HepG2 (cell line): Measurements from ENCODE around the gene ATP8B4. TPM values are rescaled to one million over a fixed set of nuclear protein-coding genes. Genes with fewer than 3 reads are reported as not detected.

ENCODE experiments used
- ATAC-seq: fragments of 200-7000 bp; cut with Tn5 transposase; 3 replicates; pipeline ENCODE4 v1.9.1; 2020; ENCODE audit warnings: mild to moderate bottlenecking, moderate library complexity
- BruUV-seq: library from RNA; stranded (reverse); fragments of 400-500 nt; replicated peaks from 2 replicates; lab custom pipeline; 2021; lab: Mats Ljungman, UMichigan
- CTCF ChIA-PET: fragments of 300-600 bp; formaldehyde crosslinking; extraction: SDS; loops from one replicate; lab custom pipeline; 2021; ENCODE audit warnings: low total read pairs, inconsistent platforms, low intra/inter-chr PET ratio; lab: Yijun Ruan, JAX
- POLR2A ChIA-PET: fragments of 350-600 bp; sonication (Branson Sonifier 250); formaldehyde crosslinking; loops from one replicate; lab custom pipeline; 2020; ENCODE audit warnings: antibody characterized with exemption, inconsistent platforms; lab: Yijun Ruan, JAX
- DNase-seq: peaks from one replicate; pipeline ENCODE4 v3.0.0-alpha.2; 2015; ENCODE audit warnings: low spot score
- FAIRE-seq: peaks from 3 replicates; lab custom pipeline; 2011; peaks lifted over from hg19 to GRCh38; lab: Jason Lieb, UNC
- H2AFZ ChIP-seq: one replicate; pipeline ENCODE4 v1.6.1; 2011; ENCODE audit warnings: low read length, inconsistent platforms
- H3K27ac ChIP-seq: fragments of 300-600 bp; 3 replicates; pipeline ENCODE4 v1.8.0; 2011; ENCODE audit warnings: mixed run types, mild to moderate bottlenecking, mixed read lengths, low read length, inconsistent platforms; ENCODE audit not compliant: insufficient read depth; ENCODE audit errors: extremely low read length
- H3K27me3 ChIP-seq, 2 experiments: fragments of 200-600 bp in 1 of 2; 2 replicates in 1 of 2; 3 replicates in 1 of 2; pipeline versions ENCODE4 v1.6.0 to v1.8.0; 2011; ENCODE audit warnings: low read length in 2 of 2, mild to moderate bottlenecking in 2 of 2, moderate library complexity in 2 of 2, inconsistent platforms in 1 of 2; ENCODE audit not compliant: insufficient read depth in 2 of 2, control insufficient read depth in 1 of 2
- H3K36me3 ChIP-seq, 2 experiments: fragments of 200-600 bp in 1 of 2; replicated peaks in 1 of 2; 2 replicates in 1 of 2; 3 replicates in 1 of 2; pipeline versions ENCODE4 v1.5.1 to v1.8.0; 2011; ENCODE audit warnings: low read length in 2 of 2, inconsistent platforms in 1 of 2; ENCODE audit not compliant: insufficient read depth in 2 of 2, control insufficient read depth in 1 of 2
- H3K4me1 ChIP-seq: 2 replicates; pipeline ENCODE4 v1.5.1; 2012; ENCODE audit warnings: low read length, inconsistent platforms; ENCODE audit not compliant: insufficient read depth
- H3K4me2 ChIP-seq: 2 replicates; pipeline ENCODE4 v1.6.0; 2011; ENCODE audit warnings: low read depth, low read length, inconsistent platforms
- H3K4me3 ChIP-seq, 3 experiments: fragments of 200-600 bp in 1 of 3; sonication (generic), shearing (Covaris generic) in 1 of 3; replicated peaks in 1 of 3; 2 replicates each; pipeline ENCODE4 v1.5.1; 2011 to 2016; ENCODE audit warnings: low read length in 3 of 3, inconsistent platforms in 2 of 3, low read depth in 2 of 3, mild to moderate bottlenecking in 2 of 3, control low read depth in 1 of 3, mixed read lengths in 1 of 3; ENCODE audit not compliant: insufficient read depth in 1 of 3
- H3K79me2 ChIP-seq: one replicate; pipeline ENCODE4 v1.6.1; 2011; ENCODE audit warnings: low read length, inconsistent platforms; ENCODE audit not compliant: insufficient read depth
- H3K9ac ChIP-seq: 2 replicates; pipeline ENCODE4 v1.6.0; 2011; ENCODE audit warnings: mild to moderate bottlenecking, low read depth, low read length, inconsistent platforms; ENCODE audit not compliant: insufficient read depth
- H3K9me3 ChIP-seq: 2 replicates; pipeline ENCODE4 v1.5.1; 2012; ENCODE audit warnings: mild to moderate bottlenecking, low read length
- H4K20me1 ChIP-seq: 2 replicates; pipeline ENCODE4 v1.6.0; 2011; ENCODE audit warnings: inconsistent platforms, mild to moderate bottlenecking, low read length, moderate library complexity; ENCODE audit not compliant: insufficient read depth
- AHR ChIP-seq: IDR thresholded peaks from 2 replicates; pipeline ENCODE4 v1.6.1; 2018; ENCODE audit warnings: missing genetic modification reagents, missing compliant biosample characterization
- ETV5 ChIP-seq: IDR thresholded peaks from 2 replicates; pipeline ENCODE4 v1.6.1; 2018; ENCODE audit warnings: missing biosample characterization, missing genetic modification reagents, inconsistent platforms, borderline replicate concordance
- NCOA5 ChIP-seq: sonication (generic); formaldehyde crosslinking; IDR thresholded peaks from 2 replicates; pipeline ENCODE4 v1.4.0; 2020; ENCODE audit warnings: missing genetic modification reagents
- PREB ChIP-seq: sonication (generic); formaldehyde crosslinking; IDR thresholded peaks from 2 replicates; pipeline ENCODE4 v1.4.0; 2020; ENCODE audit warnings: missing genetic modification reagents
- TEAD3 ChIP-seq: optimal IDR thresholded peaks from 2 replicates; pipeline ENCODE3; 2016; ENCODE audit warnings: borderline replicate concordance
- TFDP1 ChIP-seq: IDR thresholded peaks from 2 replicates; pipeline ENCODE4 v1.6.1; 2016; ENCODE audit warnings: missing compliant biosample characterization, missing genetic modification reagents, borderline replicate concordance
- ZNF543 ChIP-seq: sonication (generic); formaldehyde crosslinking; IDR thresholded peaks from 2 replicates; pipeline ENCODE4 v1.4.0; 2020; ENCODE audit warnings: mild to moderate bottlenecking, missing genetic modification reagents
- ZNF576 ChIP-seq: sonication (generic); formaldehyde crosslinking; IDR thresholded peaks from 2 replicates; pipeline ENCODE4 v1.4.0; 2020; ENCODE audit warnings: mild to moderate bottlenecking, missing genetic modification reagents
- ZSCAN20 ChIP-seq: sonication (generic); formaldehyde crosslinking; IDR thresholded peaks from 2 replicates; pipeline ENCODE4 v1.4.0; 2020; ENCODE audit warnings: missing genetic modification reagents, mild to moderate bottlenecking, borderline replicate concordance
- whole genome bisulfite sequencing: methylation state at CpG from one replicate; pipeline ENCODE4 v1.1.6; 2017; ENCODE audit warnings: low lambda C conversion rate; 5-methylcytosine and 5-hydroxymethylcytosine counted together
- in situ Hi-C: cut with HindIII; loops from 2 replicates; pipeline ENCODE4 v1.10.0; 2017; ENCODE audit warnings: low pct_unique_long_range_greater_than_20kb; ENCODE audit not compliant: extremely low pct_ligation_motif_present
- intact Hi-C: fragments of 100-400 bp; cut with micrococcal nuclease; formaldehyde crosslinking; loops from one replicate; pipeline ENCODE4 v1.10.0; 2022; ENCODE audit not compliant: unreplicated experiment
- polyA plus RNA-seq, 8 experiments: library from polyadenylated mRNA; depleted of rRNA in 3 of 8; stranded (reverse) in 7 of 8; unstranded in 1 of 8; fragments of >200 nt; fragmentation: Illumina TruSeq in 4 of 8; extraction: Trizol in 4 of 8; gene quantifications; 2 replicates each; pipeline versions ENCODE4 v1.2.1 to v1.2.3, GENCODE V29; 2011 to 2016; ENCODE audit warnings: low read depth in 4 of 8, missing spikeins in 1 of 8, mixed read lengths in 1 of 8; ENCODE audit not compliant: insufficient read depth in 1 of 8
- total RNA-seq, 5 experiments: library from RNA; depleted of rRNA; stranded (reverse); fragments of >200 nt; fragmentation: Illumina TruSeq; extraction: Trizol; gene quantifications; 2 replicates each; pipeline ENCODE4 v1.2.3, GENCODE V29; 2016; ENCODE audit warnings: low read depth in 1 of 5
- TF ChIP-seq, protein P1 (sequence below): sonication (generic); formaldehyde crosslinking; IDR thresholded peaks from 2 replicates; pipeline ENCODE4 v1.5.0; 2020; ENCODE audit warnings: mild to moderate bottlenecking, missing genetic modification reagents, moderate library complexity
- TF ChIP-seq, protein P2 (sequence below): sonication (generic); formaldehyde crosslinking; IDR thresholded peaks from 2 replicates; pipeline ENCODE4 v1.8.0; 2022; ENCODE audit warnings: mild to moderate bottlenecking, missing genetic modification reagents
- TF ChIP-seq, protein P3 (sequence below): sonication (generic); formaldehyde crosslinking; IDR thresholded peaks from 2 replicates; pipeline ENCODE4 v1.9.0; 2022; ENCODE audit warnings: low read depth, missing genetic modification reagents
- TF ChIP-seq, protein P4 (sequence below): sonication (generic); formaldehyde crosslinking; IDR thresholded peaks from 2 replicates; pipeline ENCODE4 v1.4.0; 2020; ENCODE audit warnings: missing genetic modification reagents

ATP8B4 gene
- total and polyA plus RNA-seq, 2 of the 13 experiments (the other 11 are each of a cell fraction or from before 2014, with no cell fraction given) = 0.24 to 0.69 TPM

DNA sequence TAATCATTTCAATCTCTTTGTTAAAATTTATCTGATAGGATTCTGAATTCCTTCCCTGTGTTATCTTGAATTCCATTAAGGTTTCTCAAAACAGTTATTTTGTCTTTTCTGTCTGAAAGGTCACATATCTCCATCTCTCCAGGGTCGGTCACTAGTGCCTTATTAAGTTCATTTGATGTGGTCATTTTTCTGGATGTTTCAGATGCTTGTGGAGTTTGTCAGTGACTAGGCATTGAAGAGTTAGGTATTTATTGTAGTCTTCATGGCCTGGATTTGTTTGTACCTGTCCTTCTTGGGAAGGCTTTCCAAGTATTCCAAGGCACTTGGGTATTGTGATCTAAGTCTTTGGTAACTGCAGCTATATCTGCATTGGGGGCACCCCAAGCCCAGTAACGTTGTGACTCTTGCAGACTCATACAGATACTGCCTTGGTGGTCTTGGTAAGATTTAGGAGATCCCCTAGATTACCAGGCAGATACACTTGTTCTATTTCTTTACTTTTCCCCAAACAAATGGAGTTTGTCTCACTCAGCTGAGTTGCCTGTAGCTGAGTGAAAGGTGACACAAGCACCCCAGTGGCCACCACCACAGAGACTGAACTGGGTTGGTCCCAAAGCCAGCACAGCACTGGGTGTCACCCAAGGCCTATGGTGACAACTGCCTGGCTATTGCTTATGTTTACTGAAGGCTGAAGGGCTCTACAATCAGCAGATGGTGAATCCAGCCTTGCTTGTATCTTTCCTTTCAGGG, 44.1 kb upstream of the ATP8B4 start:
- DNase-seq (peak; percentile 56), ATAC-seq (peak; percentile 32; the same call in 1 of the 3 replicates), FAIRE-seq (no peak)
- ChIA-PET CTCF (no interaction called here), POLR2A (interaction anchor here (1.2 kb wide), 1 partner anchor 22 kb away, joined by 3 read pairs; no protein-coding TSS in a partner anchor)
- WGBS = 10% methylated on average over 2 of the region's 2 CpGs
- in situ Hi-C loops = no loop called here
- H3K4me1 ChIP-seq = peaks cover 46% of the 10 kb centered on the region
- no peaks in the 10 kb centered on the region for H4K20me1 ChIP-seq
- H3K9me3 ChIP-seq = no peaks in the 10 kb centered on the region
- BruUV-seq = no TSS peak
- H3K4me3 ChIP-seq = no peak overlapping the region
- H3K9ac ChIP-seq = no peak overlapping the region
- intact Hi-C loops = no loop called here
- no peak overlapping the region for H2AFZ ChIP-seq
- no peak overlapping the region for H3K4me2 ChIP-seq
- H3K79me2 ChIP-seq = no peaks in the 10 kb centered on the region
- no peaks in the 10 kb centered on the region for H3K27me3 ChIP-seq
- H3K27ac ChIP-seq = no peak overlapping the region
- H3K36me3 ChIP-seq = no peaks in the 10 kb centered on the region
- TF ChIP-seq, protein P1, sequence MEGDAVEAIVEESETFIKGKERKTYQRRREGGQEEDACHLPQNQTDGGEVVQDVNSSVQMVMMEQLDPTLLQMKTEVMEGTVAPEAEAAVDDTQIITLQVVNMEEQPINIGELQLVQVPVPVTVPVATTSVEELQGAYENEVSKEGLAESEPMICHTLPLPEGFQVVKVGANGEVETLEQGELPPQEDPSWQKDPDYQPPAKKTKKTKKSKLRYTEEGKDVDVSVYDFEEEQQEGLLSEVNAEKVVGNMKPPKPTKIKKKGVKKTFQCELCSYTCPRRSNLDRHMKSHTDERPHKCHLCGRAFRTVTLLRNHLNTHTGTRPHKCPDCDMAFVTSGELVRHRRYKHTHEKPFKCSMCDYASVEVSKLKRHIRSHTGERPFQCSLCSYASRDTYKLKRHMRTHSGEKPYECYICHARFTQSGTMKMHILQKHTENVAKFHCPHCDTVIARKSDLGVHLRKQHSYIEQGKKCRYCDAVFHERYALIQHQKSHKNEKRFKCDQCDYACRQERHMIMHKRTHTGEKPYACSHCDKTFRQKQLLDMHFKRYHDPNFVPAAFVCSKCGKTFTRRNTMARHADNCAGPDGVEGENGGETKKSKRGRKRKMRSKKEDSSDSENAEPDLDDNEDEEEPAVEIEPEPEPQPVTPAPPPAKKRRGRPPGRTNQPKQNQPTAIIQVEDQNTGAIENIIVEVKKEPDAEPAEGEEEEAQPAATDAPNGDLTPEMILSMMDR = peak; percentile 17; the same call in 1 of the 2 replicates
- no peak for TF ChIP-seq TEAD3
- TF ChIP-seq ZNF543 = no peak
- TF ChIP-seq AHR (CRISPR knock-in tag) = no peak
- TF ChIP-seq NCOA5 (CRISPR knock-in tag) = no peak
- no peak for TF ChIP-seq ZSCAN20 (CRISPR knock-in tag)
- no peak for TF ChIP-seq ZNF576 (CRISPR knock-in tag)
- TF ChIP-seq, protein P2, sequence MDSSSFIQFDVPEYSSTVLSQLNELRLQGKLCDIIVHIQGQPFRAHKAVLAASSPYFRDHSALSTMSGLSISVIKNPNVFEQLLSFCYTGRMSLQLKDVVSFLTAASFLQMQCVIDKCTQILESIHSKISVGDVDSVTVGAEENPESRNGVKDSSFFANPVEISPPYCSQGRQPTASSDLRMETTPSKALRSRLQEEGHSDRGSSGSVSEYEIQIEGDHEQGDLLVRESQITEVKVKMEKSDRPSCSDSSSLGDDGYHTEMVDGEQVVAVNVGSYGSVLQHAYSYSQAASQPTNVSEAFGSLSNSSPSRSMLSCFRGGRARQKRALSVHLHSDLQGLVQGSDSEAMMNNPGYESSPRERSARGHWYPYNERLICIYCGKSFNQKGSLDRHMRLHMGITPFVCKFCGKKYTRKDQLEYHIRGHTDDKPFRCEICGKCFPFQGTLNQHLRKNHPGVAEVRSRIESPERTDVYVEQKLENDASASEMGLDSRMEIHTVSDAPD (CRISPR knock-in tag) = no peak
- no peak for TF ChIP-seq ETV5
- TF ChIP-seq TFDP1 = no peak
- no peak for TF ChIP-seq PREB (CRISPR knock-in tag)
- TF ChIP-seq, protein P3, sequence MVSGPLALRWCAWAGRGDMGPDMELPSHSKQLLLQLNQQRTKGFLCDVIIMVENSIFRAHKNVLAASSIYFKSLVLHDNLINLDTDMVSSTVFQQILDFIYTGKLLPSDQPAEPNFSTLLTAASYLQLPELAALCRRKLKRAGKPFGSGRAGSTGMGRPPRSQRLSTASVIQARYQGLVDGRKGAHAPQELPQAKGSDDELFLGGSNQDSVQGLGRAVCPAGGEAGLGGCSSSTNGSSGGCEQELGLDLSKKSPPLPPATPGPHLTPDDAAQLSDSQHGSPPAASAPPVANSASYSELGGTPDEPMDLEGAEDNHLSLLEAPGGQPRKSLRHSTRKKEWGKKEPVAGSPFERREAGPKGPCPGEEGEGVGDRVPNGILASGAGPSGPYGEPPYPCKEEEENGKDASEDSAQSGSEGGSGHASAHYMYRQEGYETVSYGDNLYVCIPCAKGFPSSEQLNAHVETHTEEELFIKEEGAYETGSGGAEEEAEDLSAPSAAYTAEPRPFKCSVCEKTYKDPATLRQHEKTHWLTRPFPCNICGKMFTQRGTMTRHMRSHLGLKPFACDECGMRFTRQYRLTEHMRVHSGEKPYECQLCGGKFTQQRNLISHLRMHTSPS = no peak
- TF ChIP-seq, protein P4, sequence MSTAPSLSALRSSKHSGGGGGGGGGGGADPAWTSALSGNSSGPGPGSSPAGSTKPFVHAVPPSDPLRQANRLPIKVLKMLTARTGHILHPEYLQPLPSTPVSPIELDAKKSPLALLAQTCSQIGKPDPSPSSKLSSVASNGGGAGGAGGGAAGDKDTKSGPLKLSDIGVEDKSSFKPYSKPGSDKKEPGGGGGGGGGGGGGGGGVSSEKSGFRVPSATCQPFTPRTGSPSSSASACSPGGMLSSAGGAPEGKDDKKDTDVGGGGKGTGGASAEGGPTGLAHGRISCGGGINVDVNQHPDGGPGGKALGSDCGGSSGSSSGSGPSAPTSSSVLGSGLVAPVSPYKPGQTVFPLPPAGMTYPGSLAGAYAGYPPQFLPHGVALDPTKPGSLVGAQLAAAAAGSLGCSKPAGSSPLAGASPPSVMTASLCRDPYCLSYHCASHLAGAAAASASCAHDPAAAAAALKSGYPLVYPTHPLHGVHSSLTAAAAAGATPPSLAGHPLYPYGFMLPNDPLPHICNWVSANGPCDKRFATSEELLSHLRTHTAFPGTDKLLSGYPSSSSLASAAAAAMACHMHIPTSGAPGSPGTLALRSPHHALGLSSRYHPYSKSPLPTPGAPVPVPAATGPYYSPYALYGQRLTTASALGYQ = no peak
